ENCODE data around the gene FOXL2NB.

DNA sequence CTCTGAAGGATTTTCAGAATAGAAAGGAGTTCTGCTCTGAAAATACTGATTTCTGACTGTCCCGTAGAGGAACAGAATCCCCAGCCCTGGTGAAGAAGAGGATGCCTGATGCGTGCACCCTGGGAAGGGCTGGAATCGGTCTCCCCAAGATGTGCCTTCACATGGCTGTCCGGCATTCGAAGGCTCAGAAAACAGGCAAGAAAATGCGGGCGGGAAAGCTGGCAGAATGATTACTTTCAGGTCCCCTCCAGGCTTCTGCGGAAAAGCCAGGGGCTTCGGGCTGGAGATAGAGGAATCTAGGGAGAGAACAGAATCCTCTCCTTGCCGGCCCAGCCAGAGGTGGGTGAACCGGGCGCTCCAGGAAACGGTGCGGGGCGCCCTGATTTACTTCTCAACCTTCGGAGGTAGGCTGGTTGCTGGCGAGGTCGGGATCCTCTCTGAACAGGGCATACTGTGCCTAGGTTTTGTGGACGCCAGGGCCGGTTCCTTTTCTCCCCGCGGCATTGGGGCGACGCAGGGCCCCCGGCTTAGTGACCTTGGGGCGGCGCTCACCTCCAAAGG, 2.5 kb downstream of the FOXL2NB start:
- TF ChIP-seq, protein P1, sequence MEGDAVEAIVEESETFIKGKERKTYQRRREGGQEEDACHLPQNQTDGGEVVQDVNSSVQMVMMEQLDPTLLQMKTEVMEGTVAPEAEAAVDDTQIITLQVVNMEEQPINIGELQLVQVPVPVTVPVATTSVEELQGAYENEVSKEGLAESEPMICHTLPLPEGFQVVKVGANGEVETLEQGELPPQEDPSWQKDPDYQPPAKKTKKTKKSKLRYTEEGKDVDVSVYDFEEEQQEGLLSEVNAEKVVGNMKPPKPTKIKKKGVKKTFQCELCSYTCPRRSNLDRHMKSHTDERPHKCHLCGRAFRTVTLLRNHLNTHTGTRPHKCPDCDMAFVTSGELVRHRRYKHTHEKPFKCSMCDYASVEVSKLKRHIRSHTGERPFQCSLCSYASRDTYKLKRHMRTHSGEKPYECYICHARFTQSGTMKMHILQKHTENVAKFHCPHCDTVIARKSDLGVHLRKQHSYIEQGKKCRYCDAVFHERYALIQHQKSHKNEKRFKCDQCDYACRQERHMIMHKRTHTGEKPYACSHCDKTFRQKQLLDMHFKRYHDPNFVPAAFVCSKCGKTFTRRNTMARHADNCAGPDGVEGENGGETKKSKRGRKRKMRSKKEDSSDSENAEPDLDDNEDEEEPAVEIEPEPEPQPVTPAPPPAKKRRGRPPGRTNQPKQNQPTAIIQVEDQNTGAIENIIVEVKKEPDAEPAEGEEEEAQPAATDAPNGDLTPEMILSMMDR (IDR thresholded peaks at IDR 0.05): no peak
- TF ChIP-seq POLR2A (IDR thresholded peaks at IDR 0.05): no peak

Measured in uterus (tissue), 2 donors.